HG02763 (cell line): ENCODE data around the gene ENO2.

Experiments used
- ATAC-seq: cut with Tn5 transposase; IDR thresholded peaks from one replicate; pipeline ENCODE4 v1.9.1; 2021; ENCODE audit warnings: mild to moderate bottlenecking, moderate library complexity; ENCODE audit not compliant: unreplicated experiment

Gene ENO2

DNA sequence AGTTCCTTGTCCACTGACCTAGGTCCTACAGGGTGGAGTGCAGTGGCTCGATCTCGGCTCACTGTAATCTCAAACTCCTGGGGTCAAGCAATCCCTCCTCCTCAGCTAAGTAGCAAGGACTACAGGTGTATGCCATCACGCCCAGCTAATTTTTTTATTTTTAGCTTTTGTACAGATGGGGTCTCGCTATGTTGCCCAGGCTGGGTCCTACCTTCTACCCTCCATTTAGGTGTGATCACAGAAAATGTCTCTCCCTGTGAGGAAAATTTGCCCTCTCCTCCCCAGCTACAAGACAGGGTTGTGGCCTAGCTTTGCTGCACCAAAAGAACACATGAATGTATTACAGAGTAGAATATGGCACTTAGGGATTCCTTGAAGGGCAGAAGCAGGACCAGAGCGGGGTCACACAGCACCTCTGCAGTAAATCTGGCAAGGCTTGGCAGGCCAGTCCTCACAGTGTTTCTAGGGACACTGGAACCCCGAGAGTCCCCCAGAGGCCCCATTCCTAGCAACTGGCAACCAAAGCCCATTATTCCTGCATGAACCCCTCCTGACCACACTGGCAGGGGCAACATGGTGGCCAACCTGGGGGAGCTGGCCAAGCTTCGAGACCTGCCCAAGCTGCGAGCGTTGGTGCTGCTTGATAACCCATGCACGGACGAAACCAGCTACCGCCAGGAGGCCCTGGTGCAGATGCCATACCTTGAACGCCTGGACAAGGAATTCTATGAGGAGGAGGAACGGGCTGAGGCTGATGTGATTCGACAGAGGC, 2.0 kb upstream of the ENO2 start:
- ATAC-seq = no peak

DNA sequence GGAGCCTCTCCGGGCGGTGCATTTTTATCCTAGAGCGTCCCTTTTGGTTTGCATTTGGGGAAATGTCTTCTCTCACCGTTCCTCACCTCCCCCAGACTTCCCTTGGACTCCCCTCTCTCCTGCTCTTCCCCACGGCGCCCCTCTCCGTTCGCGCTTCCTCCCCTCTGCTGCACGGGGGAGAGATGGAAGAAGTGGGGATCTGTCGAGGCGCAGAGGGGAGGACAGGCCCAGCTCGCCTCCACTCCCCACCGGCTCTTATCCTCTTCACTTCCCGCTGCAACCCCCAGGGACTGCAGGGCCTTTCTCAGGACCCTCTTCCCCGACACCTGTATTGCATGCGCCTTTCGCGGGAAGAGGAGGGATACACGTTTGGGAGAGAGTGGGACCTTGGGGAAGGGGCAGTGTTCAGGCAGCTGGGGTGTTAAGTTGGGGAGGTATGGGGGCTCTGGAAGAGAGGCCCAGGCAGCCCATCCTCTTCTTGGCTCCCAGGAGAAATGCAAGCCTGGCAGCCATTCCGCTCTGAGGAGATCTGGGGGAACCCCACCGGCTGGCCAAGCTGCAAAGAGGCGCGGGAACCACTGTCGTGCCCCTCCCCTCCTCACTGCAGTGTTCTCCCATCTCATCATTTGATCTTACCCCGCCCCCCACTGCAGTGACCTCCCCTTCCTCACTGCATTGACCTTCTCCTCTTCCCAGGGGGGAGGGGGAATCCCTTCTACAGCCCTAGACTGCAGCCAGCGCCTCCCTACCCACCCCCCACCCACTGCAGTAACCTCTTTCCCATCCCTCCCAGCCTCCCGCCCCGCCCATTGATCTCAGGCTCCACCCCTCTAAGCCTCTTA, 788 bp downstream of the ENO2 start:
- no peak for ATAC-seq

DNA sequence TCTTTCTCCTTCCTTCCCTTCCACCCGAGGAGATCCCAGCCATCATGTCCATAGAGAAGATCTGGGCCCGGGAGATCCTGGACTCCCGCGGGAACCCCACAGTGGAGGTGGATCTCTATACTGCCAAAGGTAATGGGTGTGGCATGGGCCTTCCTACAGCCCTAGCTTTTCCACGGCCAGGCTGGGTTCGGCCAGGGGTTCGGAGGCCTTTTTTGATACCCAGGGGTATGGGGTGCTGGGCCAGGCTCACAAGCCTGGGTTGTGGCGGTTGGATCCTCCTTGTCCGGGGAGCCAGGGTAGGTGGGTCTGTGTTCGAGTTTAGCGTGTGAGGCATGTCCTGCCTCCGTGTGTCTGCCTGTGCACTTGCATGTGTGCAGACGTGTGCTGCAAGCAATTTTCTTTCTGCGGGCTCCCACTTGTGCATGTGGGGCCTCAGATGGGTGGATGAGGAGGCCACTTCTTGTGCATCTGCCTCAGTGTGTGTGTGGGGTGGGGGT, 1.5 kb downstream of the ENO2 start:
- no peak for ATAC-seq

DNA sequence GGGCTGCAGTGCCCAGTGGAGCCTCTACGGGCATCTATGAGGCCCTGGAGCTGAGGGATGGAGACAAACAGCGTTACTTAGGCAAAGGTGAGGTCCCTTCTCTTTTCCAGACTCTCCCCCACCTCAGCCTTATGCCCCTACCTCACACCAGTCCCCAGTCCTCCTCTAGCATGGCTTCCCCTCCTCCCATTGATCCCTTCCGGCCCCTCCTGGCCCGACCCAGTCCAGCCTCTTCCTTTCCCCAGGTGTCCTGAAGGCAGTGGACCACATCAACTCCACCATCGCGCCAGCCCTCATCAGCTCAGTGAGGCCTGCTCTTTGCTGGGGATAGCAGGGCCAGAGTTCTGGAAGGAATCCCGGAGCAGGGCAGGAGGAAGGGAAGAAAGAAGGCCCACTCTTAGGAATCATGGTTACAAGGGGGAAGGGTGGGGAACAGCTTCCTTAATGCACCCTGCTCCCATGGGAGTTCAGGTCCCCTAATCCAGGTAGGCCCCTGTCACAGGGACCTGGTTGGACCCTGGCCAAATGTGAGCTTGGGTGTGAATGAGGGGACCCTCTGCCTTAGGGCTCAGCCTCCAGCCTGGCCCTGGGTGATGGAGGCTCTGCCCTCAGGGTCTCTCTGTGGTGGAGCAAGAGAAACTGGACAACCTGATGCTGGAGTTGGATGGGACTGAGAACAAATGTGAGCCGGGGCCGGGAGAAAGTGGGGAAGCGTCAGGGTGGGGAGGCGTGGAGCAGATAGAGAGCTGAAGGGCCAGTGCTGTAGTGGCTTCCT, 2.2 kb downstream of the ENO2 start:
- no peak for ATAC-seq

DNA sequence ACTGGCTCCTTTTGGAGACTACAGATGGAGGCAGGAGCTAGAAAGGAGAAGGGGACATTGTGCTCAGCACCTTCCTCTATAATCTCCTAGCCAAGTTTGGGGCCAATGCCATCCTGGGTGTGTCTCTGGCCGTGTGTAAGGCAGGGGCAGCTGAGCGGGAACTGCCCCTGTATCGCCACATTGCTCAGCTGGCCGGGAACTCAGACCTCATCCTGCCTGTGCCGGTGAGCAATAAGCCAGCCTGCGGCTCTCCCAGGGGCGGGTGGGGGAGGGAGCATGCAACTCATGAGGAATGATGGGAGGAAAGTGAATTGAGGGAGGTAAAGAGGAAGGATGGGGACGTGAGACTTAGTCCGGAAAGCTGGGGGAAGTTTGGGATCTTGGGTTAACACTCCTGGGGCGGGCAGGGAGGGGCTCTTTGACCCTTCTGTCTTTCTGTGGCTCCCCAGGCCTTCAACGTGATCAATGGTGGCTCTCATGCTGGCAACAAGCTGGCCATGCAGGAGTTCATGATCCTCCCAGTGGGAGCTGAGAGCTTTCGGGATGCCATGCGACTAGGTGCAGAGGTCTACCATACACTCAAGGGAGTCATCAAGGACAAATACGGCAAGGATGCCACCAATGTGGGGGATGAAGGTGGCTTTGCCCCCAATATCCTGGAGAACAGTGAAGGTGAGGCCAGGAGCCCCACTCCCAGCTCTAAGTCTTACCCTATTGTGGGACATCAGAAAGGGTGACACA, 3.3 kb downstream of the ENO2 start:
- ATAC-seq = no peak

DNA sequence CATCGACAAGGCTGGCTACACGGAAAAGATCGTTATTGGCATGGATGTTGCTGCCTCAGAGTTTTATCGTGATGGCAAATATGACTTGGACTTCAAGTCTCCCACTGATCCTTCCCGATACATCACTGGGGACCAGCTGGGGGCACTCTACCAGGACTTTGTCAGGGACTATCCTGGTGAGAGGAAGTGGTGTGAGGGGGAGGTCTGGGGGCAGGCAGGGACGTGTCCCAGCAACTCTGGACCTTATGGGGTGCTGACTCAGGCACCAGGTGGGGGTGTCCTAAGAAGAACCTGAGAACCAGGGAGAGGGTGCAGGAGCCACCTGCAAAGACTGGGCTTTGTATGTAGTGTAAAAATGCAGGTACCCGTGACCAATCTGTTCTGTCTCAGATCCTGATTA, 5.2 kb downstream of the ENO2 start:
- no peak for ATAC-seq

DNA sequence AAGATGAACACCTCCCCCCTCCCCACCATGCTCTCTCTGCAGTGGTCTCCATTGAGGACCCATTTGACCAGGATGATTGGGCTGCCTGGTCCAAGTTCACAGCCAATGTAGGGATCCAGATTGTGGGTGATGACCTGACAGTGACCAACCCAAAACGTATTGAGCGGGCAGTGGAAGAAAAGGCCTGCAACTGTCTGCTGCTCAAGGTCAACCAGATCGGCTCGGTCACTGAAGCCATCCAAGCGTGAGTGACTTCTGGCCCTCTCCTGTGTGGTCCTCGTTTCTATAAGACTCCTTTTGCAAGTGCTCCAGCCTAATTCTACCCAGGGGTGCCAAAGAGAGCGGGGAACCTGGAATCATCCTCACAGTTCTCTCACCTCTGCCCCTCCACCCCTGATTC, 7.2 kb downstream of the ENO2 start:
- ATAC-seq = no peak

DNA sequence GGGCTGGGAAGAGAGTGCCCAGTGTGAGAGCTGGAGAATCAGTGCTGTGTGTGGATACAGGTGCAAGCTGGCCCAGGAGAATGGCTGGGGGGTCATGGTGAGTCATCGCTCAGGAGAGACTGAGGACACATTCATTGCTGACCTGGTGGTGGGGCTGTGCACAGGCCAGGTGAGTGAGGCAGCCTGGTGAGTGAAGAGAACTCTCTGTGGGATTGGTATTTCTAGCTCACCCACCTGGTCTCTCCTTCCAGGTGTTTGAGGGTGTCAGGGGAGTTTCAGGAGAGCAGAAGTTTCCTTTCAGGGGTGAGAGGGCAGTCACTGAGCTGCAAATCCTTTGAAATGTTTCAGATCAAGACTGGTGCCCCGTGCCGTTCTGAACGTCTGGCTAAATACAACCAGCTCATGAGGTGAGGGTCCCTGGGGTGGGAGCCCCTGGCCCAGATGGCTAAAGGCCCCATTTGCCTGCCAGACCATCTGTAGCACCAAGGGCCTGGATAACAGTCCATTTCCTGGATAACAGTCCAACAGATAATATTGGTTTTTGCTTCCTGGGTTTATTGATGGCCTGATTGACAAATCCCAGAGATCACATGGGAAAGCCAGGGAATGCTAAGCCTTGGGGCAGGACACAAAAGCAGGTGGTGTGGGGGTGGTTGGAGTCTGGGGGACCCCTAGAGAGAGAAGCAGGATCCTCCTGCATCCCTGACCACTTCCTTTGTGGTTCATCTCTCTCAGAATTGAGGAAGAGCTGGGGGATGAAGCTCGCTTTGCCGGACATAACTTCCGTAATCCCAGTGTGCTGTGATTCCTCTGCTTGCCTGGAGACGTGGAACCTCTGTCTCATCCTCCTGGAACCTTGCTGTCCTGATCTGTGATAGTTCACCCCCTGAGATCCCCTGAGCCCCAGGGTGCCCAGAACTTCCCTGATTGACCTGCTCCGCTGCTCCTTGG, 7.9 kb downstream of the ENO2 start:
- no peak for ATAC-seq

DNA sequence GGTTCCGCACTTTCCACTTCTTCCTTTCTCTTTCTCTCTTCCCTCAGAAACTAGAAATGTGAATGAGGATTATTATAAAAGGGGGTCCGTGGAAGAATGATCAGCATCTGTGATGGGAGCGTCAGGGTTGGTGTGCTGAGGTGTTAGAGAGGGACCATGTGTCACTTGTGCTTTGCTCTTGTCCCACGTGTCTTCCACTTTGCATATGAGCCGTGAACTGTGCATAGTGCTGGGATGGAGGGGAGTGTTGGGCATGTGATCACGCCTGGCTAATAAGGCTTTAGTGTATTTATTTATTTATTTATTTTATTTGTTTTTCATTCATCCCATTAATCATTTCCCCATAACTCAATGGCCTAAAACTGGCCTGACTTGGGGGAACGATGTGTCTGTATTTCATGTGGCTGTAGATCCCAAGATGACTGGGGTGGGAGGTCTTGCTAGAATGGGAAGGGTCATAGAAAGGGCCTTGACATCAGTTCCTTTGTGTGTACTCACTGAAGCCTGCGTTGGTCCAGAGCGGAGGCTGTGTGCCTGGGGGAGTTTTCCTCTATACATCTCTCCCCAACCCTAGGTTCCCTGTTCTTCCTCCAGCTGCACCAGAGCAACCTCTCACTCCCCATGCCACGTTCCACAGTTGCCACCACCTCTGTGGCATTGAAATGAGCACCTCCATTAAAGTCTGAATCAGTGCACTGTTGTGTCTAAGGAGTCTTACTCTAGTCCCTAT, 8.8 kb downstream of the ENO2 start:
- ATAC-seq = no peak

DNA sequence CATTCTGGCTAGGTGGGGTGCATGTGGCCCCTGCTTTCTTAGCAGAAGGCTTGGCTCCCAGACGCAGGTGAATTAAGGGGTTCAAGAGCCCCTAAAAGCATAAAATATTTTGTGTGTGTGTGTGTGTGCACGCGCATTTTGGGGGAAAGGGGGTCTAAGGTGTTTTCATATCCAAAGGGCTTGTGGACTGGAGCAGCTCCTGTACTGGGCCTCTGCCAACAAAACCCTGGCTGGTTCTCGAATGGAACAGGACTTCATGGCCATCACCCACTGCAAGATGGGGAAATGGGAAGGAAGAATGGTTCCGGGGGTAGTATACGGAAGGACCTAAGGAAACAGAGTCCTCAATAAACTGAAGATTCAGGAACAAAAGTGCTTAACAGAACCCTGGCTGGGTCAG, 9.5 kb downstream of the ENO2 start:
- ATAC-seq = no peak

DNA sequence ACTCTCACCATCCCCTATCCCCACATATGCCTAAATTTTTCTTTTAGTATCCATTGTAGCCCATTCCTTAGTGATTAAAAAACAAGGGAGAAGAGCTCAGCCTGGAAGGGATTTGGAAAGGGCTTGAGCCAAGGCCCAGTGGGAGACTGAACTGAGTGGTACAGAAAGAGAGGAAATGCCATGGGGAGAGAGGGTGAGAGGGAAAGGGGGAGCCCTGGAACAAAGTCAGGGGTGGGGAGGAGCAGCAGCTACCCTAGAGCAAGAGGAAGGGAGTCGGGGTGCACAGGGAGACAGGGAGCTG, 10.8 kb downstream of the ENO2 start:
- ATAC-seq = no peak

DNA sequence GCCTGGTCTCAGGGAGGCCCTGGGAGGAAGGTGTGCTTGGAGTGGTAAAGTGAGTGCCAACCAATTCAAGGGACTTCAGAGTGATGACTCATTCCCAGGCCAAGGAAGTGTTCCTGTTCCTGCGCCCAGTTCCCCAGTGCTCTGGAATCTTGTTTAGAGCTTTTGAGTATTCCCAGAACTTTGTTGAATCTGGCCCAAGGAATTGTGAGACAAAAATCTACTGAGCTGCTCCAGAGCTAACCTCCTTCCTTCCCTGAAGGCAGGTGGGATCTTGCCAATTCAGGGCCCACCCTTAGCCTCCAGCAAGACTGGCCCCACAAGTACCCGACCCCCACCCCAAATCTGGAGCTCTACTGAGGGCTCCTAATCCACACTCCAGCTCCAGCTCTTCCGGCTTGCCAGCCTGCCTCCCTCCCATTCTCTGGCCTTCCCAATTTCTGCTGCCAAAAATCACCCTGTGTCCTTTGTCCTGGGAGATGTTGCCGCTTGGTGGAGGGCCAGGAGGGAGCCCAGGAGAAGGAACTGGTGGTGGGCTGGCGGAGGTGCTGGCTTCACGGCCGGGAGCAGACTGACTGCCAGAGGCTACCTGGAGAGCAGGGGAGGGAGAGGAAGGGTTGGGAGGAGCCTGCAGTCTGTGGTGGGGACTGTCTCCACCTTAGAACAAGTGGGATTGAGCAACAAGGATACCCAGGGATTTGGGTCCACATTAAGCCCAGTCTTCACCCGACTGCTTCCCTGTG, 11.3 kb downstream of the ENO2 start:
- ATAC-seq = no peak

DNA sequence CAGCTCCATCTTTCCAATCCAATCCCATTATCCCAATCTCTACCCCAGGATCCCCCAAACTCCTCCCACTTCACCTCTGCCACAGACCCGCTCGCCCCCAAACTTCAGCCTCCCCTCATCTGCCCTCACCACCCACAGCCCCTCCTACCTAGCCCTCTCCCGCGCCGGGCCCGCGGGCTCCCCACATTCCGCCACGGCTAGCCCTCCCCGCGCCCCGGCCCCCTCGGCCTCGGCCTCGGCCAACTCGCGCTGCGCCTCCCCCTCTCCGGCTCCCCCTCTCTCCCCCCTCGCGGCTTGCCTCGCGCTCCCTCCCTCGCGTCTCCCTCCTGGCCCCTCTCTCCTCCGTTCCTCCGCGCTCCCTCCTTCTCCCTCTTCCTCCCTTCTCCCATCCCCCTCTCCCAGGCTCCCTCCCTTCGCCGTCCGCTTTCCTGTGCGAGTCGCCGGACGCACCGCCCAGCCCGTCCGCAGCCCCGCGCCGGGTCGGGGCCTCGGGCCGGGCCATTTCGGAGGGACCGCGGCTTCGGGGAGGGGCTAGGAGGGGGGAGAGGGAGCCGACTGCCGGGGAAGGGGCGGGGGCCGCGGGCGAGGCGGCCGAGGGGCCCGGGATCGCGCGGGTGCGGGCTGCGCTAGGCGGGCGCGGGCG, 13.1 kb downstream of the ENO2 start, which contains the start of gene ATN1:
ATN1 (plus strand) TSS at position 581 of the 643 bp plus-strand sequence. CDS start 6,043 bp downstream, outside the sequence.
- no peak for ATAC-seq

DNA sequence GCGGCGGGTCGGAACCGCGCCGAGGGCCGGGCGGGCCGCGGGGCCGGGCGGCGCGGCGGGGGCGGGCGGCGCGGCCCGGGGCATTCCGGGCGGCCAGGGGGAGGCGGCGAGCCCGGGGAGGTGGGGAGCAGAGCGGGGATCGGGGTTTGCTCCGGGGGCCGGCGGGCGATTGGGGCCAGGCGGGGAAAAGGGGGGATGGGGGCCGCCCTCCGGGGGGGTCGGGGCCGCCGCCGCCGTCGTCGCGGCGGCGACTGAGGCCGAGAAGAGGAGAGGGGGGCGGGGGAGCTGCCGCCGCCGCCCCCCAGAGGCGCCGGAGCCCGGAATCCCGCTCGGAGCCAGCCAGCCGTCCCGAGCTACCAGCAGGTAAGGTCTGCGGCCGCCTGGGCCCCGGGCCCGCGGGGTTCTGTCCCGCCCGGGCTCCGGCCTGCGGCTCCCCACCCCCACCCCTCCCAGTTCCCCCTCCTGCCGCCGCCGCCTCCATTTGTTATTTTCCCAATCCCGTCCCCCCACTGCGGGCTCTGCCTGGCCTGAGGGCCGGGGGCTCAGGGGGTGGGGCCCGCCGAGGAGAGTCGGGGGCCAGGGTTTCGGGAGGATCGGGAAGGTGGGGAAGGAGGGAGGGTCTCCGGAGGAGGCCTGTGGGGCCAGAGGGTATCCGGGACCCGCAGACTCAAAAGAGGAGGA, 13.8 kb downstream of the ENO2 start:
- ATAC-seq = no peak

DNA sequence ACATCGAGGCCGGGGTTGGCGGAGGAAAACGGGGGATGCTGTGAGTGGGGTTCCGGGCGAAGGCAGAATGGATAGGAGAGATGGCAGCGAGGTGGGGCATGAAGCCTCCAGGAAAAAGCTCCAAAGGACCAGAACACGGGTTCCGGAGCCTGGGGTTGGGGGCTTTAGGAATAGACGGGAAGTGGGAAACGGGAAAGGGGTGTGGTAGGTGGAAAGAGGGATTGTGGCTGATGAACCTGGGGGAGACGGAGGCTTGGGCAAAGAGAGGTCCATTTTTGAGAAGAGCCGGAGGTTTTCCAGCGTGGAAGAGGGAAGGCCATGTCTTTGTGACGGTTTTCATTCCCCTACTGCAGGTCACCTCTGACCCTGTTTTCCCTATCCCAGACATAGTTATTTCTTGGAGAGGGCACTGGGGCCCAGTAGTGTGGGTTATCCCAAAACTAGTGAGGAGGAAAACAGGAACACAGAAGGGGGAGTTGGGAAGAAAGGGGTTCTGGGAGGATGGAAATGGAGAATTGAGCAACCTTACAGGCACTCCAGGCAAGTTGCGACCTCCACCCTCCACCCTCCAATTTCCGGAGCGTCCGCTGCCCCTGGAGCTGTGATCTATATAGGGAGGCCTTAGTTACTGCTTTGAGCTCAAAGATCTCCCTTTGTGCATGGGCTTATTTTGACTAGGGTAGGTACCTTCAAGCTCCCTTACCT, 14.5 kb downstream of the ENO2 start:
- ATAC-seq = no peak
